Duodenal mucosa (tissue), 2 donors: ENCODE measurements around the gene PUM1.

Experiments used
- H3K27ac ChIP-seq: one replicate; pipeline ENCODE4 v1.7.0; 2013; ENCODE audit warnings: low read depth, low read length
- H3K27me3 ChIP-seq, 2 donors: one replicate each; pipeline ENCODE4 v1.7.0; 2013; ENCODE audit warnings: low read length in 2 of 2, control low read depth in 1 of 2; ENCODE audit not compliant: insufficient read depth in 2 of 2, control insufficient read depth in 1 of 2
- H3K36me3 ChIP-seq, 2 donors: one replicate each; pipeline ENCODE4 v1.7.0; 2013; ENCODE audit warnings: low read length in 2 of 2, control low read depth in 1 of 2; ENCODE audit not compliant: insufficient read depth in 2 of 2, control insufficient read depth in 1 of 2
- H3K4me1 ChIP-seq, 2 donors: one replicate each; pipeline ENCODE4 v1.7.0; 2013; ENCODE audit warnings: low read length in 2 of 2, control low read depth in 1 of 2; ENCODE audit not compliant: insufficient read depth in 2 of 2, control insufficient read depth in 1 of 2
- H3K4me3 ChIP-seq, 2 donors: one replicate each; pipeline ENCODE4 v1.7.0; 2013; ENCODE audit warnings: low read length in 2 of 2, low read depth in 1 of 2
- H3K9ac ChIP-seq, 2 donors: one replicate each; pipeline ENCODE4 v1.7.0; 2013; ENCODE audit warnings: low read length in 2 of 2, low read depth in 1 of 2
- H3K9me3 ChIP-seq, 2 donors: one replicate each; pipeline ENCODE4 v1.7.0; 2013; ENCODE audit warnings: low read length in 2 of 2, control low read depth in 1 of 2; ENCODE audit not compliant: control insufficient read depth in 1 of 2

The PUM1 gene

DNA sequence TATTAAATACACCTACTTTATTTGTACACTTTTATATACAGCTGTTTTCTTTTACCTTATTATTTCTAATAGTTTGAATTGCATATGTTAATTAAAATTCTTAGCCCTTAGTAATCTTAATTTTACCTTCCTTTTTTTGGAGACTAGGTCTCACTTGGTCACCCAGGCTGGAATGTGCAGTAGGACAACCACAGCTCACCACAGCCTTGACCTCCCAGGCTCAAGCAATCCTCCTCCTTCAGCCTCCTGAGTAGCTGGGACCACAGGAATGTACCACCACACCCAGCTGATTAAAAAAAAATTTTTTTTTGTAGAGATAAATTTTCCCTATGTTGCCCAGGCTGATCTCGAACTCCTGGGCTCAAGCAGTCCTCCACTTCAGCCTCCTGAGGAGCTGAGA is 141.9 kb downstream of the PUM1 start:
- Histone ChIP-seq H3K4me3 (no peak overlapping the region), H3K9me3 (no peaks in the 10 kb centered on the region), H3K36me3 (no peaks in the 10 kb centered on the region), H3K27me3 (no peaks in the 10 kb centered on the region), H3K4me1 (no peaks in the 10 kb centered on the region), H3K27ac (no peak overlapping the region), H3K9ac (no peak overlapping the region)

GRCh38 chr1:30920827-30921226 is 144.7 kb downstream of the PUM1 start:
- no peak overlapping the region for H3K4me3 ChIP-seq
- H3K36me3 ChIP-seq = no peaks in the 10 kb centered on the region
- no peak overlapping the region for H3K9ac ChIP-seq
- H3K27me3 ChIP-seq = no peaks in the 10 kb centered on the region
- no peaks in the 10 kb centered on the region for H3K4me1 ChIP-seq
- H3K9me3 ChIP-seq = no peaks in the 10 kb centered on the region
- H3K27ac ChIP-seq = no peak overlapping the region

GRCh38 chr1:30919025-30919881 is 146.3 kb downstream of the PUM1 start:
- no peaks in the 10 kb centered on the region for H3K36me3 ChIP-seq
- H3K4me1 ChIP-seq = no peaks in the 10 kb centered on the region
- no peak overlapping the region for H3K4me3 ChIP-seq
- no peaks in the 10 kb centered on the region for H3K9me3 ChIP-seq
- no peak overlapping the region for H3K27ac ChIP-seq
- H3K27me3 ChIP-seq = no peaks in the 10 kb centered on the region
- no peak overlapping the region for H3K9ac ChIP-seq

- H3K27me3 ChIP-seq = no peaks in the 10 kb centered on the region
- H3K9ac ChIP-seq = no peak overlapping the region
- no peaks in the 10 kb centered on the region for H3K9me3 ChIP-seq
- H3K27ac ChIP-seq = no peak overlapping the region
- no peaks in the 10 kb centered on the region for H3K4me1 ChIP-seq
- no peaks in the 10 kb centered on the region for H3K36me3 ChIP-seq
- H3K4me3 ChIP-seq = no peak overlapping the region
Observed at GRCh38 chr1:30916296-30916695, 149.2 kb downstream of the PUM1 start.

DNA sequence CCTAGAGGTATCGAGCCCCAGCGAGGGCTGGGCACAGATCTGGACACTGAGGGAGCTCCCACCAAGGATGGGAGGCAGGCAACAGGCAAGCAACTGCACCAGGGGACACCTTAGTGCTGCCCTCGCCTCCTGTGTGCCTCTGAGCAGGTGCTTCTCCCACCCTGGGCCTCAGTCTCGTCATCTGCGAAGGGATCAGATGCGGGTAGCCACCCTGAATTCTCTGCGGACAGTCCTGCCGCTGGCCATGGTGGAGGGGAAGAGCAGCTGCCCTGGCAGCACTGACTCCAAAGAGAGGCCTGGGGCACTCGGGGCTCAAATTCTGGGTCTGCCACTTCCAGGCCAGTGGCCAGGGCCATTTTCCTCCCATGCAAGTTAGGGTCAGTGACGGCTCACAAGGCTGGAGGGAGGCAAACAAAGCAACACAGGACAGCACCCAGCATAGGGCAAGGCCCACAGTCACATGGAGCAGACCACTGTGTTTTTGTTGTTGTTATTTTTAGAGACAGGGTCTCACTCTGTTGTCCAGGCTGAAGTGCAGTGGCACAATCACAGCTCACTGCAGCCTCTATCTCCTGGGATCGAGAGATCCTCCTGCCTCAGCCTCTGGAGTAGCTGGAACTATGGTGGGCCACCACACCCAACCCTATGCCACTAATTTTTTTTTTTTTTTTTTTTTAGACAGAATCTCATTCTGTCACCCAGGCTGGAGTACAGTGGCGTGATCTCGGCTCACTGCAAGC is 149.9 kb downstream of the PUM1 start:
- no peak overlapping the region for H3K9ac ChIP-seq
- H3K27ac ChIP-seq = no peak overlapping the region
- peaks cover 1 to 6% of the 10 kb centered on the region in 2 donors for H3K4me1 ChIP-seq
- H3K36me3 ChIP-seq = no peaks in the 10 kb centered on the region
- no peaks in the 10 kb centered on the region for H3K27me3 ChIP-seq
- no peak overlapping the region for H3K4me3 ChIP-seq
- no peaks in the 10 kb centered on the region for H3K9me3 ChIP-seq

GRCh38 chr1:30914931-30915330 is 150.6 kb downstream of the PUM1 start:
- Histone ChIP-seq H3K9ac (no peak overlapping the region), H3K9me3 (no peaks in the 10 kb centered on the region), H3K4me1 (peaks cover 6 to 8% of the 10 kb centered on the region in 2 donors), H3K27me3 (no peaks in the 10 kb centered on the region), H3K27ac (no peak overlapping the region), H3K4me3 (no peak overlapping the region), H3K36me3 (no peaks in the 10 kb centered on the region)

DNA sequence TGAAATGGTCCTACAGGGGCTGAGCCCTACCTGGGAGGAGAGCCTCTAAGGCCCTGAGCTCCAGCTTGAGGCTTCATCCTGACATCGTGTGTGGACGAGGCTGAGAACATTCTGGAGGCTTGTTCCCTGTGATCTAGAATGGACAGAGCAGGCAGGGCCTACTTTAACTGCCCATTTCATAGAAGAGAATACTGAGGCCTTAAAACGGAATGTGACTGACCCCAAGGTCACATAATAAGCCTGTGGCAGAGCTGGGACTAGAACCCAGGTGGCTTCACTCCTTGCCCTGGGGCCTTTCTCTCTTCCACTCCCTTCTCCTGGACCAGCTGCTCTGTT is 151.0 kb downstream of the PUM1 start:
- H3K27ac ChIP-seq = no peak overlapping the region
- H3K9me3 ChIP-seq = no peaks in the 10 kb centered on the region
- H3K4me1 ChIP-seq = peaks cover 8 to 11% of the 10 kb centered on the region in 2 donors

GRCh38 chr1:30912913-30913652 is 152.4 kb downstream of the PUM1 start:
- Histone ChIP-seq H3K4me3 (no peak overlapping the region), H3K9ac (no peak overlapping the region)

More for the DNA sequence above, 151.0 kb downstream of the PUM1 start:
- Histone ChIP-seq H3K27me3 (no peaks in the 10 kb centered on the region), H3K9ac (no peak overlapping the region), H3K4me3 (no peak overlapping the region), H3K36me3 (no peaks in the 10 kb centered on the region)

DNA sequence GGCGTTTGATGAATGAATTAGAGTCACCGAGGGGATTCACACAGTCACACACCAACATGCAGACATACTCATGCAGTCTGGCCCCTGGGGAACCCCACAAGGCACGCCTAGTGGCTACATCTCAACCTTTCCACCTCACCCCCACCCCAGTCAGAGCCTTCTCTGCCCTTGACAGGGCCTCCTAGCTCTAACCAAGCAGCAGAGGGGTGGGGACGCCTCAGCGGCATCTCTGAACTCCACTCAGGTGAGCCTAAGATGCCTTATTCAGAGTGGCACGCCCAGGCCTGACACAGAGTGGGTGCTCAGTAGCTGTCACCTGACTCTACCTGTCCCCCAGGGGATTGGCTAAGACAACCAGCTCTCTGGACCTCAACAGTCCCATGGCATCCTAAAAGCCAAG is 153.3 kb downstream of the PUM1 start:
- peaks cover 4 to 6% of the 10 kb centered on the region in 2 donors for H3K27me3 ChIP-seq
- H3K9me3 ChIP-seq = no peaks in the 10 kb centered on the region
- H3K27ac ChIP-seq = no peak overlapping the region
- H3K4me3 ChIP-seq = no peak overlapping the region
- no peak overlapping the region for H3K9ac ChIP-seq
- peaks cover 14 to 24% of the 10 kb centered on the region in 2 donors for H3K4me1 ChIP-seq
- H3K36me3 ChIP-seq = no peaks in the 10 kb centered on the region

More at GRCh38 chr1:30912913-30913652, 152.4 kb downstream of the PUM1 start:
- Histone ChIP-seq H3K4me1 (peaks cover 14 to 19% of the 10 kb centered on the region in 2 donors), H3K27me3 (no peaks in the 10 kb centered on the region), H3K27ac (no peak overlapping the region), H3K9me3 (no peaks in the 10 kb centered on the region), H3K36me3 (no peaks in the 10 kb centered on the region)
